ENCODE measurements around the gene ROM1. TPM values are rescaled to one million over a fixed set of nuclear protein-coding genes. Genes with fewer than 3 reads are reported as not detected.
"Not testable (repeated sequence)": the region's sequence is repeated elsewhere in the genome, so short reads cannot be mapped to it uniquely, and the experiment has no call there.

The ROM1 gene
- total RNA-seq, 1 experiment from 2014 or later, result 1.2 TPM

DNA sequence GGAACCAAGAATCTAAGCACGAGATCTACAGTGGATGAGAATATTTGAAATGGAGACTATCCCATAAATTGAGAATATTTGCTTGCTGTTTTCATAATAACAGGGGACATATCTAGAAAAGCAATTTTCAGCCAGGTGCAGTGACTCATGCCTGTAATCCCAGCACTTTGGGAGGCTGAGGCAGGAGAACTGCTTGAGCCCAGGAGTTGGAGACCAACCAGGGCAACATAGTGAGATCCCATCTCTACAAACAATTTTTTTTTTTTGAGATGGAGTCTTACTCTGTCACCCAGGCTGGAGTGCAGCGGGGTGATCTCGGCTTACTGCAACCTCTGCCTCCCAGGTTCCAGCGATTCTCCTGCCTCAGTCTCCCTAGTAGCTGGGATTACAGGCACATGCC is 31.3 kb upstream of the ROM1 start:
- not testable (repeated sequence) for DNase-seq (ENCODE audit: extremely low read depth, low read depth)

DNA sequence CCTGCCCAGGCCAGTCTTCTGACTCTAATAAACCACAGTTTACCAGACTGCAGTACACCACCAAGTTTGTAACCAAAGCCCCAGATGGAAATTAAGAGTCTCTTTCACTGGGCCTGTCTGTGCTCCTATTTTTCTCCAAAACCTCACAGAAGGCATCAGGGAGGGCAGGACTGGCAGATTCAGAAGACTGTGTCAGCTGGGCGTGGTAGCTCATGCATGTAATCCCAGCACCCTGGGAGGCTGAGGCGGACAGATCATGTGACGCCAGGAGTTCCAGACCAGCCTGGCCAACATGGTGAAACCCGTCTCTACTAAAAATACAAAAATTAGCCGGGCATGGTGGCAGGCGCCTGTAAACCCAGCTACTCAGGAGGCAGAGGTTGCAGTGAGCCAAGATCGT is 27.7 kb upstream of the ROM1 start:
- not testable (repeated sequence) for DNase-seq (ENCODE audit: extremely low read depth, low read depth)

DNA sequence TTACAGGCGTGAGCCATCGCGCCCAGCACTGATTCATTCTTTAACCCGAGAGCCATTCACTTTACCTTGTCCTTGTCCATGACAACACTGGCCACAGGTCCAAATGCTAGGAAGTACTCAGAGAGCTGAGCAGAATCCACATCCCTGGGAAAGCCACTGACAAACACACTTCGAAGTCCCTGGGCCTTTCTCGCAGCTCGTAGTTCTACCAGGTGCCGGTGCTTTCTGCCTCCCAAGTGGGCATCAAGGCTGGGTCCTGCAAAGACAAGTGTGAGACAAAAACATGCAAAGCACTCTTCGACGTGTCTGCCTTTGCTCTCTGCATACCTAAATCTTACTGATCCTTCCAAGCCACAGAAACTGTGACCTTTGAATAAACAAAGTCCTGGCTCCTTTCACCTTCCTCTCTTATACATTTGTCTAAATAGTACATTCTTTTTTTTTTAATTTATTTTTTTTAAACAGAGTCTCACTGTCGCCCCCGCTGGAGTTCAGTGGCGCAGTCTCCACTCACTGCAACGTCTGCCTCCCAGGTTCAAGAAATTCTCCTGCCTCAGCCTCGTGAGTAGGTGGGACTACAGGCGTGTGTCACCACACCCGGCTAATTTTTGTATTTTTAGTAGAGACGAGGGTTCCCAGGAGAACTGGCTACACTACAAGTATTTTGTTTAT is 24.0 kb upstream of the ROM1 start:
- no peak for DNase-seq (ENCODE audit: extremely low read depth, low read depth)

DNA sequence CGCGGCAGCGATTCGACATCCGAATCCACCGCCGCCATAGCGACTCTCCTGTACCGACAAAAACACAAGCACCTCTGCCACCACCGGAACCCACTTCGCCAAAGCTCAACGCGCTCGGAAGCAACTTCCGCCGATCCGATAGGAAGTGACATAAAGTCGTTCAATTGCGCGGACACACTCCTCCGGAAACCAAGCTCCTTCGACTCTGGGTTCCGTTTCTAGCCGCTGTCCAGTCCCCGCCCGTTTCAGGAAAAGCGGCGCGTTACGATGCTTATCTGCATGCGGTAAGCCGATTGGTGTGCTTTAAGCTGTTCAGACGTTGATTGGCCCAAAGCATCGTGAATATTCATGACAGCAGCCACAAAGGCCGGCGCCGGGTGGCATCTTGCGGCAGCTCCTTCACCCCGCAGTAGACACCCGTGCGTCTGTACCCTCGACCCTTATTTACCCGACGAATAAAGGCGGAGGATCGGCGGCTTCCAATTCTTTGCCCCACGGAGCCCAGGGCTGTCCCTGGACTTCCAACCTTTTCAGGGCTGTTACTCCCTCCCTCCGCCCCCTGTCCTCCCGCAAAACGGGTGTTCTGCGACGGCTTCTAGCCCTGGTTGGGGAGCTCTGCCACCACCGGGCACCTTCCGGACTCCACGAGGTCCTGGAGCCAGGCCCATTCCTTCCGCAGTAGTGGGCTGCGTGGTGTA is 21.5 kb upstream of the ROM1 start, which contains the start of gene TUT1:
Gene TUT1, minus strand, starts transcription at position 76 of the 698 bp plus-strand sequence. Its CDS starts 38 bp downstream, at position 38.
- peak; percentile 97 for DNase-seq (ENCODE audit: extremely low read depth, low read depth)

GRCh38 chr11:62592146-62592815 is 20.8 kb upstream of the ROM1 start:
- no peak for DNase-seq (ENCODE audit: extremely low read depth, low read depth)

DNA sequence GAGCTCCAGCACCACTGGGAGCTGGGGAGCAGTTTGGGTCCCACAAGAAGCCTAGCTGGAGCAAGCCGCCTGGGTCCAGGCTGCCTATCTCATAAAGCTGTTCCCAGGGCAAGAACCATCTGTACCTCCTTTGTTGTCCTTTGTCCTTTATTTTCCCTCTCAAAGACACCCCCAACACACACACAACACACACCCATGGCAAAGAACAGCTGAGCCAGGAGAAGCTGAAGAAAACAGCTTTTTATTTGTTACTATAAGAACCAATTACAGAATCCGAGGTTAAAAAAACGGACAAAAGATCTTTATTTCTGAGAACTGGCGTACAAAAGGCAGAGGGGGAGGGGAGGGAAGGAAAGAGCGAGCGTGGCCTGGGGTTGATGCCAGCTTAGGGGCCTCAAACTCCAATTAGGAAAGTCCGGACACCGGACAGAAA is 20.1 kb upstream of the ROM1 start:
- no peak for DNase-seq (ENCODE audit: extremely low read depth, low read depth)

DNA sequence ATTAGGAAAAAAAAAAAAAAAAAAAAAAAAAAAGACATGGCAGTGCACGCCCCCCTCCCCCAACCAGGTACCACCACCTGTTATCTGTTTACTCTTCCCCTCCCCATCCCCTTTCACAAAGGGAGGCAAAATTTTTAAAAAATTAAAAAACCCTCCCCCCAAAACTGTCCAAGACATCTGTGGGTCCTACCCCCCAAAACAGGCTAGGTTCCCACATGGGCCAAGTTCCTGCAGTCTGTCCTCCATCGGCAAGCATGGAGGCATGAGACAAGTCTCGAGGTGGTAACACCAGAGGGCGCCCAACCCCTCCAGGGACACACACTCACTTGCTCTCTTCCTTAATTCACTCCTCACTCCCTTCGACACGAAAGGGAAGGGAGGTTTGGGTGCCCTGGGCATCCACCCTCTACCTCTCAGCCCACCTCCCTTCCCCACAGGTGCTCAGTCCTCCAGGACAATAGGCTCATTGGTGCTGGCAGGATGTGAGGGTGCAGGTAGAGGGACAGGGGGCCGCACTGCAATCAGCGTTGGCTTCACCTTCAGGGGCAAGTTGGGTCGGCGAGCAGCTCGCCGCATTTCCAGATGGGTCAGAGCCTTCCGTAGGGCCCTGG is 19.5 kb upstream of the ROM1 start:
- DNase-seq (ENCODE audit: extremely low read depth, low read depth), result peak; percentile 69

GRCh38 chr11:62595124-62595523 is 17.9 kb upstream of the ROM1 start:
- no peak for DNase-seq (ENCODE audit: extremely low read depth, low read depth)

GRCh38 chr11:62599069-62599696 is 13.9 kb upstream of the ROM1 start:
- peak; percentile 95 for DNase-seq (ENCODE audit: extremely low read depth, low read depth)

DNA sequence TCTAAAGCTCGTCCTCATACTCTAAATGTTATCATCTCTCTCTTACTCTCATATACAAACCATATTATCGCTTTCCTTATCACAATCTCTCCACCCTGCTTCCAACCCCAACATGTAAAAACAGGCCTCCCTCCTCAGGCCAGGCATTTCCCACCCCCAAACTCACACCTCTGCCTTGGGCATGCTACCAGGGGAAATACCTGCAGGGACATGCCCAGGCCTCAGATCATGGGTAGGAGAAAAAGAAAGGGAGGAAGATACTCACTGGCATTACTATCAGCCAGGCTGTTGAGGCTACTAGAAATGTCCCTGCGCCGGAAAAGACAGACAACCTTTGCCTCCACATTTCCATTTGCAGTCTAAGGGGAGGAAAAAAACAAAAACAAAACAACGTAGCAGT is 13.2 kb upstream of the ROM1 start:
- DNase-seq (ENCODE audit: extremely low read depth, low read depth), result no peak

DNA sequence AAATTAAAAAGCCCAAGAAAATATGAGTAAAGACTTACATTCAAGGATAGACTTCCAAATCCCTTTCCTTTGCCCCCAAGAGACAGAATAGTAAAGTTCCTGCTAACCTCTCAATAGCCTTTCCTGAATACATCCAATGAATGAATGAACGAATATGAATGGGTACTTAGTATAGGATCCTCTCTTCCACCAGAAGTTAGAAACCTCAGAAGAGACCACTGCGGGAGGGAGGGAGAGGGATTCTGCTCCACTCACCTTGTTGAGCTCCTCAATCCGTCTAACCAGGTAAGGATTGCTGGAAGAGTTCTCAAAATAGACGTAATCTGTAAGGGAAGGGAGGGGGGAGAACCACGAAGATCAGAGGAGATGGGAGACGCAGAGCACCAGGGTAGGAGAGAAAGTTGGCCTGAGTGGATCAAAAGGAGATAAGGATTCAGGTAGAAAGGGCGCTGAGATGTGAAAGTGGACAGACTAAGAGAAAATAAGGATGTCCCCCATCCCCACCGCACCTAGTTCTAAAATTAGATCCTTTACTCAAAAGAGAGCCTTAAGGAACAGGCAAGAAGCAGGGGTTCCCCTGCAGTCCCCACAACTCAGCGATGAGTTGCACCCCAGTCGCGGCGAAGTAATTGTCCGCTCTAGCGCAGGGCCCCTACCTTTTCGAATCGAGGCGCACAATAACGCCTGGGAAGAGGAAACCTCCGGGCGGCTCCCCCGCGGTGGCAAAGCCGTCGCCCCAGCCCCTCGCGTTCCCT is 12.5 kb upstream of the ROM1 start:
- DNase-seq (ENCODE audit: extremely low read depth, low read depth), result no peak

DNA sequence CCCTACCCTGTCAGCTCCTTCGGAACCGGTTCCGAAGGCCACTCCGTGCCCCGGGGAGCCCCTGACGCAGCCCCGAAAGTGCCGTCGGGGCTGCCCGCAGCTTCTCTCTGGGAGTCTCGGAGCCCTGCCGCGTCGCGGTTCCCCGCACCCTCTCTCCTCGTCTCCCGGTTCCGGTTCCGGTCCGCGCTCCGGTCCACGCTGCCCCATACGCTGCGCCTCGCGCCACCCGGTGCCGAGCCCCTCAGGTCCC is 12.0 kb upstream of the ROM1 start:
- DNase-seq (ENCODE audit: extremely low read depth, low read depth), result no peak

DNA sequence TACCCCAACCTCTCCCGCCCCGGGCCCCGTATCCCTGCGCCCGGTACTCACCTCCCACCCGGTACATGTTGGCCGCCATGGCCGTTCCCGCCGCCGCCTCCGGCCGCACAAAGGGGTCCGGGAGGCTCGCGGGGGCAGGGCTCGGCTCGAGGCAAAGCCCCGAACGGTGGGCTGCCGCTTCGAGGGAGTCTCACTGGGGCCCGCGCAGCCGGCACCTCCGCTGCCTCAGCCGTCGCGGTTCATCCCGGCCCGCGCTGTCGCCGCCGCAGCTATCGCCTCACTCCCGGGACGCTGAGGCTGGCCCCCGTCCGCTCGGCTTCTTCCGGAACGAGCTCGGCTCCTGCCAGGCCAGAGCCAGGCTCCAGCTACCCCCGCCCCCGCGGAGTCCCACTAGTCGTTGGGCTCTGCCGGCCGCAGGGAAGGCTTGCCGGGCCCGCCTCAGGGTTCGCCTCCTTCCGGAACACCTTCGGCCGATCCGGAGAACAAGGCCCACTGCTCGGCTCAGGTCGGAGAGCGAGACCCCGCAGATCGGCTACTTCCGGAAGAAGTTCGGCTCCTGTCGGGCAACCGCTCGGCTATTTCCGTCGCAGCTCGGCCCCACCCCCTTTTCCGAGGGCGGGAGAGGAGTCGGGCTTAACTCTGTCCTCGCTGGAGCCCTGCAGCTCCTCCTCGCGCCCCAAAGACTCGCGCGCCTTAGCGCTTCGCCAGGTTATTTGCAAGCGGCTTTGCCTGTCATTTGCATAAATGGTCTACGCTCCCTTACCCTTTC is 11.5 kb upstream of the ROM1 start, which contains the start of gene MTA2:
Gene MTA2, minus strand, starts transcription at position 494 of the 769 bp plus-strand sequence. Its CDS starts 415 bp downstream, at position 79.
- peak; percentile 94 for DNase-seq (ENCODE audit: extremely low read depth, low read depth)

- no peak for DNase-seq (ENCODE audit: extremely low read depth, low read depth)
Observed at GRCh38 chr11:62602141-62603071, 10.7 kb upstream of the ROM1 start.

GRCh38 chr11:62603072-62603408 is 10.0 kb upstream of the ROM1 start:
- DNase-seq (ENCODE audit: extremely low read depth, low read depth), result no peak

DNA sequence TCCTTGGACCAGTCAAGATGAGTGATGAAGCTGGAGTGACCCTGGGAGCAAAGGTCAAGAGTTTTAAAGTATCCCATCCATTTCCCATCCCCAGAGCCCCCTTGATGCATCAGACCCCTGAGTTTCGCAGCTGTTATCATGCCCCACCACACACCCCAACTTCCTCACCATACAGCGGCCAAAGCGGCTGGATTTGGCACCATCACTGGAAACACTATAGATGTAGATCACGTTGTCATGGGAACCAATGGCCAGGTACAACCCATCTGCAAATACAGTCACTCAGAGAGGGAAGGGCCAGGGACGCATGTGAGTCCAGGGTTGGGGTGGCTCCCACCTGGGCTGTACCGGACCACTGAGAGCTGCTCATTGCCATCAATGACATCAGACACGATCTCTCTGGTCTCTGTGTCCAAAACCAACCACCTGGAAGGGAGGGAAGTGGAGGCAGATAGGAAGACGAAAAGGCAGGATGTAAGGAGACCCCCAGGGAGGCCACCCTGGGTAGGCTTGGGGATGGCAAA is 9.2 kb upstream of the ROM1 start:
- no peak for DNase-seq (ENCODE audit: extremely low read depth, low read depth)

- DNase-seq (ENCODE audit: extremely low read depth, low read depth), result no peak
Observed at GRCh38 chr11:62604460-62605120, 8.5 kb upstream of the ROM1 start.

DNA sequence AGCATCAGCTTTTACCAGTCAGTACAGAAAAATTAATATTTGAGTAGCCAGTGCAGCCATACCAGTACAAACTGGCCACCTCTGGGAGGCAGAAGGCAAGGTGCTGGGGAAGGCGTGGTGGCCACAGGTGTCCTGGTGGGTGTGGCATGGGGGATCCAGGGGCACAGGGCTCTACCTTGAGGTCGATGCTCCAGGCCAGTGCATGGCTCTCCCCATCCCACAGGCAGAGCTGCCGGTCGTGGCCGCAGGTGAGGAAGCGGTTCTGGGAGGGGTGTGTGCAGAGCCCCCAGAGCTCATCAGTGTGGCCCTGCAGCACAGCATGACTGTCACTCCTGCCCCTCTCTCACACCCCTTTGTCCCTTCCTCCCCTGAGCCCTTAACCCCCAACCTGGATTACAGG is 7.6 kb upstream of the ROM1 start:
- DNase-seq (ENCODE audit: extremely low read depth, low read depth), result no peak
